GM18873 (cell line): ENCODE results near the gene ADGRD2.

ENCODE experiments used
- ATAC-seq: cut with Tn5 transposase; IDR thresholded peaks from one replicate; pipeline ENCODE4 v1.9.1; 2021; ENCODE audit warnings: mild to moderate bottlenecking, moderate library complexity, moderate number of reproducible peaks; ENCODE audit not compliant: unreplicated experiment, low FRiP score

Gene ADGRD2

GRCh38 chr9:124493218-124493617 is 43.0 kb downstream of the ADGRD2 start:
- ATAC-seq: no peak

GRCh38 chr9:124493794-124494479 is 43.7 kb downstream of the ADGRD2 start:
- ATAC-seq: no peak

GRCh38 chr9:124495126-124496074 is 45.1 kb downstream of the ADGRD2 start:
- ATAC-seq: no peak

GRCh38 chr9:124496075-124496449 is 45.8 kb downstream of the ADGRD2 start:
- ATAC-seq: no peak

GRCh38 chr9:124496463-124496862 is 46.2 kb downstream of the ADGRD2 start:
- ATAC-seq: no peak

GRCh38 chr9:124497441-124497840 is 47.2 kb downstream of the ADGRD2 start:
- no peak for ATAC-seq

- no peak for ATAC-seq
Measured at GRCh38 chr9:124498040-124498439, 47.8 kb downstream of the ADGRD2 start.

- no peak for ATAC-seq
Measured at GRCh38 chr9:124498499-124499146, 48.4 kb downstream of the ADGRD2 start.

- no peak for ATAC-seq
Measured at GRCh38 chr9:124499216-124499615, 49.0 kb downstream of the ADGRD2 start.

GRCh38 chr9:124500028-124500795 is 50.0 kb downstream of the ADGRD2 start:
- no peak for ATAC-seq

GRCh38 chr9:124500796-124501611 is 50.8 kb downstream of the ADGRD2 start:
- ATAC-seq: no peak

GRCh38 chr9:124501771-124502320 is 51.6 kb downstream of the ADGRD2 start:
- ATAC-seq: no peak

GRCh38 chr9:124502711-124503702 is 52.8 kb downstream of the ADGRD2 start:
- no peak for ATAC-seq

GRCh38 chr9:124503713-124504529 is 53.7 kb downstream of the ADGRD2 start:
- no peak for ATAC-seq

- ATAC-seq: no peak
Measured at GRCh38 chr9:124504530-124505005, 54.3 kb downstream of the ADGRD2 start.

GRCh38 chr9:124505006-124505900 is 55.0 kb downstream of the ADGRD2 start:
- ATAC-seq: no peak
